Thyroid gland (tissue), 4 donors: Measurements from ENCODE around the gene NKD1. TPM values are rescaled to one million over a fixed set of nuclear protein-coding genes. Genes with fewer than 3 reads are reported as not detected.

Experiments
- DNase-seq, 2 donors: peaks; one replicate each; pipeline ENCODE4 v3.0.0-alpha.2; 2019
- H3K27ac ChIP-seq, 3 donors: fragments of 200-600 bp; sonication (generic); 1 replicate in 2 of 3; 2 replicates in 1 of 3; pipeline ENCODE4 v1.5.1; 2016 to 2019; ENCODE audit warnings: mild to moderate bottlenecking in 1 of 3, moderate library complexity in 1 of 3
- H3K27me3 ChIP-seq: fragments of 200-600 bp; sonication (generic); one replicate; pipeline ENCODE4 v1.5.1; 2019
- H3K36me3 ChIP-seq, 2 donors: fragments of 200-600 bp; sonication (generic); one replicate each; pipeline ENCODE4 v1.5.1; 2016 to 2019
- H3K4me1 ChIP-seq, 2 donors: fragments of 200-600 bp; sonication (generic); one replicate each; pipeline ENCODE4 v1.5.1; 2017 to 2019
- H3K4me3 ChIP-seq, 3 donors: fragments of 200-600 bp; sonication (generic); replicated peaks in 1 of 3; 1 replicate in 2 of 3; 2 replicates in 1 of 3; pipeline ENCODE4 v1.5.1; 2016; ENCODE audit warnings: mild to moderate bottlenecking in 1 of 3
- H3K9me3 ChIP-seq: fragments of 200-600 bp; sonication (generic); one replicate; pipeline ENCODE4 v1.5.1; 2017
- POLR2A ChIP-seq, 2 donors: fragments of 450-650 bp; IDR thresholded peaks; one replicate each; pipeline ENCODE4 v1.6.1; 2017; ENCODE audit warnings: antibody characterized with exemption in 2 of 2, mild to moderate bottlenecking in 2 of 2, moderate library complexity in 1 of 2
- WGBS, 2 donors: methylation state at CpG; one replicate each; pipeline ENCODE4 v1.1.5; 2017; 5-methylcytosine and 5-hydroxymethylcytosine counted together
- intact Hi-C: fragments of 100-400 bp; cut with DNase I; formaldehyde crosslinking; loops from one replicate; pipeline ENCODE4 v1.15.1; 2023
- total RNA-seq, 4 donors: library from RNA; depleted of rRNA; stranded (reverse); fragments of >200 nt; gene quantifications; one replicate each; pipeline ENCODE4 v1.2.3, GENCODE V29; 2016
- TF ChIP-seq, protein P1 (sequence below), 6 experiments: fragments of 200-600 bp in 3 of 6; fragments of 450-650 bp in 3 of 6; sonication (generic) in 3 of 6; IDR thresholded peaks; one replicate each; pipeline ENCODE4 v1.5.1; 2016 to 2019; ENCODE audit warnings: antibody characterized with exemption in 6 of 6, mild to moderate bottlenecking in 2 of 6, inconsistent platforms in 1 of 6, moderate library complexity in 1 of 6

The NKD1 gene
- total RNA-seq, 4 donors from 2014 or later: 0.63 to 13.8 (median 1.1) TPM

DNA sequence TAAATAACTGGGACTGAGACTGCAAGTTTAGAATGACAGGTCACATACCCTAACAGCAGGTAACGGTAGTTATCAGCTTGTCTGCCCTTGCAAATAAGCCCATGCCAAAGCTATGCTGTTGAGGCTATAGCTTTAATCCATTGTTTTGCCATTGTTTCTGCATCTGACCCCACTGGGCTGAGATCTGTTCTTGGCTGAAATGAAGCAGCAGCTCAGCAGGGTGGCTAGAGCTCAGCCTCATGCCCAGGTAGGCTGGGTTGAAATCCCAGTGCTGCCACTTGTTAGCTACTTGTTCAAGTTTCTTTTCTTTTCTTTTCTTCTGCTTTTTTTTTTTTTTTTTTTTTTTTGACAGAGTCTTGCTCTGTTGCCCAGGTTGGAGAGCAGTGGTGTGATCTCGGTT is 40.1 kb downstream of the NKD1 start:
- no peak overlapping the region for H3K27ac ChIP-seq
- peaks cover 7 to 14% of the 10 kb centered on the region in 2 donors for H3K4me1 ChIP-seq
- TF ChIP-seq, protein P1, sequence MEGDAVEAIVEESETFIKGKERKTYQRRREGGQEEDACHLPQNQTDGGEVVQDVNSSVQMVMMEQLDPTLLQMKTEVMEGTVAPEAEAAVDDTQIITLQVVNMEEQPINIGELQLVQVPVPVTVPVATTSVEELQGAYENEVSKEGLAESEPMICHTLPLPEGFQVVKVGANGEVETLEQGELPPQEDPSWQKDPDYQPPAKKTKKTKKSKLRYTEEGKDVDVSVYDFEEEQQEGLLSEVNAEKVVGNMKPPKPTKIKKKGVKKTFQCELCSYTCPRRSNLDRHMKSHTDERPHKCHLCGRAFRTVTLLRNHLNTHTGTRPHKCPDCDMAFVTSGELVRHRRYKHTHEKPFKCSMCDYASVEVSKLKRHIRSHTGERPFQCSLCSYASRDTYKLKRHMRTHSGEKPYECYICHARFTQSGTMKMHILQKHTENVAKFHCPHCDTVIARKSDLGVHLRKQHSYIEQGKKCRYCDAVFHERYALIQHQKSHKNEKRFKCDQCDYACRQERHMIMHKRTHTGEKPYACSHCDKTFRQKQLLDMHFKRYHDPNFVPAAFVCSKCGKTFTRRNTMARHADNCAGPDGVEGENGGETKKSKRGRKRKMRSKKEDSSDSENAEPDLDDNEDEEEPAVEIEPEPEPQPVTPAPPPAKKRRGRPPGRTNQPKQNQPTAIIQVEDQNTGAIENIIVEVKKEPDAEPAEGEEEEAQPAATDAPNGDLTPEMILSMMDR (IDR thresholded peaks at IDR 0.05): no peak
- TF ChIP-seq POLR2A (IDR thresholded peaks at IDR 0.05): no peak
- no peak overlapping the region for H3K4me3 ChIP-seq
- 94 to 96% methylated on average over 2 of the region's 2 CpGs for WGBS, 2 donors
- no peak for DNase-seq
- intact Hi-C loops: no loop called here
- H3K36me3 ChIP-seq: no peaks in the 10 kb centered on the region
- no peaks in the 10 kb centered on the region for H3K9me3 ChIP-seq
- no peaks in the 10 kb centered on the region for H3K27me3 ChIP-seq

DNA sequence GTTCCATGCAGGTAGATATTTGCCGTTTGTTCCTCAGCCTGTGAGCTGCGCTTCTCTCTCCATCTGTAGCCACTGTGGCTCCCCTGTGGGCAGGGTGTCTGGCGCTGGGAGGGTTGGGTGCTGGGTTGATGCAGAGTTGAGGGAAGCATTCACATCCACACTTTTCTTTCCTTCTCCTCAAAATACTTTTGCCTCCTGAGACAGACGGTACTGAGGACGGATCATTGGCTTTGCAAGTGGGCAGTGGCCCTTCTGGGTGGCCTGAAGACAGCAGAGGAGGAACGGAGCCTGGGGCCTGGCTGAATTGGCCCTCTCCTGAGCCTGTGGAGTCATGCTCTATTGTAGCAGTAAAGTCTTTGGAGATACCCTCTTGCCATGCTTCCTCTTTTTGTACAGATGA is 43.0 kb downstream of the NKD1 start:
- DNase-seq: peak; percentile 12 to 35
- Histone ChIP-seq H3K4me3 (no peak overlapping the region), H3K36me3 (no peaks in the 10 kb centered on the region), H3K27ac (peak overlapping the region in 2 of 3 donors; percentile 23 to 36), H3K9me3 (no peaks in the 10 kb centered on the region), H3K27me3 (no peaks in the 10 kb centered on the region), H3K4me1 (peaks cover 7 to 14% of the 10 kb centered on the region in 2 donors)
- intact Hi-C loops: no loop called here
- WGBS, 2 donors: 47 to 53% methylated on average over 5 to 6 of the region's 6 CpGs
- TF ChIP-seq, protein P1 (IDR thresholded peaks at IDR 0.05): no peak
- no peak for TF ChIP-seq POLR2A (IDR thresholded peaks at IDR 0.05)

DNA sequence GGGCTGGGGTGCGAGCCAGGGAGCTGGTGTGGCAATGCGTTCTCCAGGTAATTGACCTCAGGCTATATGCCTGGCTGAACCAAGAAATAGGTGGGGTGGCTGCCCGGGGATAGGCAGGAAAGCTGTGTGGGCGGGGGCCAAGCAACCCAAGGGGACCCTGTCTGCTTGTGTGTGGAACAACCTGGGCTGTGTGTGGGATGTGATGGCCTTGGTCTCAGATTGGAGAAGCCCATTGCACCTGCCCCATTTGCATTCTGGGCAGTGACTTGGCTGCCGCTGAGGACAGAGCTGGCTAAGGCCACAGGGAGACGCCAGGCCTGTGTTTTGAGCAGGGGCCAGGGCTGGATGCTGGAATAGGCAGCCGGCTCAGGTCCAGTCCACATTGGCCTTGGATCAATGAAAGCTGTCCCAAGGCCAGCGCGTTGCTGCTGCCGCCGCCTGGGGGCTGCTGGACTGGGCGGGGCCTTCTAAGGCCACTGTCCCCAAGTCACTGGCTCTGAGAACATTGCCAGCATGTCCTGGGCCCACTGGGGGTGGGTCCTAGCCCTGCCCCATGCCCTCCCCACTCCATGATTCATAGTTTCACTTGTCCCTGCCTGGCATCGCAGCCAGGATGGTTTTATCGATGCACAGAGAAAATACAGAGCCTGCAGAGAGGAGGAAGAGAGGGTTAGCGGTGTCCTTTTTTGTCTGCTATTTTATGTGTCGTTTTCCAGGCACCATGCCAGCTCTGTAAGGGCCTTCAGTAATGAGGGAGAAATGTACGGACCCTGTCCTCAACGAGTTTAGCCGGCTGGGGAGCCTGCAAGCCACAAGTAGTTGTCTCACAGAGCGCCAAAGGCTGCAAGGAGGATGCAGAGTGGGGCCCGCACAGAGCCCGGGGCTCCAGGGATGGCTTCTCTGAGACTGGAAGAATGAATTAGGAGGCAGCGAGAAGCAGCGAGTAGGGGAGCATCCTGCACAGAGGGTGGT is 43.9 kb downstream of the NKD1 start:
- WGBS, 2 donors: 32 to 48% methylated on average over 22 to 23 of the region's 24 CpGs
- TF ChIP-seq, protein P1 (IDR thresholded peaks at IDR 0.05): peak in 3 of 6 experiments; percentile 14 to 30 (median 18)
- TF ChIP-seq POLR2A (IDR thresholded peaks at IDR 0.05): no peak
- H3K4me3 ChIP-seq: no peak overlapping the region
- H3K4me1 ChIP-seq: peaks cover 7 to 14% of the 10 kb centered on the region in 2 donors
- peak; percentile 76 to 90 for DNase-seq
- H3K9me3 ChIP-seq: no peaks in the 10 kb centered on the region
- no peaks in the 10 kb centered on the region for H3K27me3 ChIP-seq
- no peaks in the 10 kb centered on the region for H3K36me3 ChIP-seq
- intact Hi-C loops: no loop called here
- peak overlapping the region in 2 of 3 donors; percentile 23 to 35 for H3K27ac ChIP-seq

GRCh38 chr16:50592996-50593395 is 44.8 kb downstream of the NKD1 start:
- 82 to 83% methylated on average over 7 of the region's 7 CpGs for WGBS, 2 donors
- Histone ChIP-seq H3K4me3 (no peak overlapping the region), H3K27me3 (no peaks in the 10 kb centered on the region), H3K36me3 (no peaks in the 10 kb centered on the region), H3K9me3 (no peaks in the 10 kb centered on the region), H3K4me1 (peaks cover 7 to 14% of the 10 kb centered on the region in 2 donors), H3K27ac (no peak overlapping the region)
- intact Hi-C loops: no loop called here
- TF ChIP-seq, protein P1 (IDR thresholded peaks at IDR 0.05): no peak
- TF ChIP-seq POLR2A (IDR thresholded peaks at IDR 0.05): no peak
- no peak for DNase-seq
